ENCODE measurements around the gene ATP13A1. TPM values are rescaled to one million over a fixed set of nuclear protein-coding genes. Genes with fewer than 3 reads are reported as not detected.

Gene ATP13A1
- total RNA-seq = 112 and 135 TPM in 2 replicates

GRCh38 chr19:19663256-19664120 is at the start of gene ATP13A1:
Gene ATP13A1 (minus strand): TSS chr19:19663676. CDS start chr19:19663666, 10 bp downstream.

GRCh38 chr19:19668230-19669012 is 4.9 kb upstream of the ATP13A1 start, which contains the start of gene ZNF101:
Gene ZNF101 (plus strand): TSS chr19:19668839. CDS start chr19:19668964, 125 bp downstream.

DNA sequence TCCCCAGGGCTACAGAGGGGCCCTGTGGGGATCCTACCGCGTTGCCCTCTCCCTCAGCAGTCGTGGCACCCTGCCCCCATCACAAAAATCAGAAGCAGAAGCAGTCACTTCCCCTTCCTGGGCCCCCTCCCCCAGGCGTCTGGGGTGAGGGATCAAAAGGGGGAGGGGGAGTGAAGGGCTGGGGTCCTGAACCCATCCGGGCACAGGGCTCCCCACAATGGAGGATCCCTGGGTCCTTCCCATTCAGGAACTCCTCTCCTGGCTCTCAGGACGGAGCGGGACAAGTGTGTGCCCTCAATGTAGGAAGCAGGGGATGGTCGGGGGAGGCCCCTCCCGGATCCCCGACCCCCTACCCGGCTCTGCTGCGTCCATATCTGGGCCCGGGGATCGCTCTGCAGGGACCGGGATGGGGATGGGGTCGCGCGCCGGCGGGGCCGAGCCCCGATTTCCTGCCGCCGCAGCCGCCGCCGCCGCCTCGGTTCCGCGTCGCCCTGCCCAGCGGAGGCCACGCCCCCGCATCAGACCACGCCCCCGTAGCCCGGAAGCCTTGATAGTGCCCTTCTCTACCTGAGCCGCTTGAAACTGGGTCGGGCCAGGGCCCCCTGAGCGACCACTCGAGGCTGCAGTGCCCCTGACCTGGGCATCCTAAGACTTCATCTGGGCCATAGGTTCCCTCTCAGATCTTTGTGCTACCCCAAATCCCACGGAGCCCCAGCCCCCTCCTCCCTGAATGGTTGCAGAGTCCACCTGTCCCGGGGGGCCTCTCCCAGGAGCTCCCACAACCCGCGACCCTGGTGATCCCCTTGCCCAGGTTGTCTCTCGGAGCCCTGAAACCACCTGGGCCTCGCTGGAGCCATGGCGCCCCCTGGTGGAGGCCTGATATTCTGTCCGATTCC is 20.1 kb downstream of the ATP13A1 start, which contains the start of gene GMIP:
TSS of gene GMIP (minus strand) at position 500 of the 896 bp plus-strand sequence. CDS start at position 372, 128 bp downstream.

DNA sequence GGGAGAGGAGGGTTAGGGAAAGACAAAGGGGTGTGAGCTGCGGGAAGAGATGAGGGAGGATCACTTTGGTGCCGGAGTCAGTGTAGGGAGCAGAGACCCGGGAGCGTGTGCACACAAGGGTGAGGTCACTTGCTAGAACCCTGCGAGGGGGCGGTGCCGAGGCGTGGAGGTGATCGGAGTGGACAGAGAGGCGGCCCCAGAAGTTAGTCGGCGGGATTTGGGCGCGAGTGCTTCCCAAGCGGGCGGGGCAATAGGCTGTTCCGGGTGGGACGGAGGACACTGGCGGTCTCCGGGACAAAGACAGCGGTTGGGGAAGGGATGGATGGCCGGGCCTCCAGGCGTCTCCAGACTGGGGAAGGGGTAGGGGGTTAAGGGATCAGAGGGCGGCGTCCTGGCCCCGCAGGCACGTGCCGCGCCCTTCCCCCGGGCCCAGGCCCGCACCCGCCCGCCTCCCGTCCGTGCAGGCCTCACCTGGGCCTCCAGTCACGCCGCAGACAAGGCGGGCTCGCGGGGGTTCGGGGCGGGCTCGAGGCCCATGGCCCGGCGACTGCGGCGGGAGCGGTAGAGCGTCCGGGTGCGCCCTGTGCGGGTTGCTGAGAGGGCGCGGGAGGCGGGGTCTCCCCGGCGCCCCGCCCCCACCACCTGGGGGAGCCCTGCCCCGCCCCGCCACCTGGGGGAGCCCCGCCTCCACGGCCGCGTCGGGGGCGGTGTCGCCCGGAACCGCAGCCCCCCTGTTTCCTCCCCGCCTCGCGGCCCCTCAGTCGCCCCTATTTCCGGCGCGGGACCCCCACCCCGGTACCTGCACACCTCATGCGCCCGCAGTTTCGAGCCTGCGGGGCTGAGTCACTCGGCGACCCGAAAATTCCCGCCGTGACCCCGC is 35.6 kb downstream of the ATP13A1 start, which contains the start of gene LPAR2:
TSS of gene LPAR2 (minus strand) at position 600 of the 880 bp plus-strand sequence. CDS start 945 bp downstream, outside the sequence.

GRCh38 chr19:19618219-19619051 is 45.0 kb downstream of the ATP13A1 start, which contains the start of gene PBX4:
Gene PBX4 (minus strand): TSS chr19:19618687. CDS start chr19:19618629, 58 bp downstream.

Other genes with a start within 250 kb of the ATP13A1 start
- 1.7 and 2.8 TPM in 2 replicates for gene TSSK6, start 148.1 kb downstream of the ATP13A1 start, total RNA-seq
- gene NDUFA13, start 147.5 kb downstream of the ATP13A1 start, total RNA-seq = 103 and 142 TPM in 2 replicates
- 0.64 and 0.72 TPM in 2 replicates for gene YJEFN3, start 134.8 kb downstream of the ATP13A1 start, total RNA-seq
- 0.21 and 0.24 TPM in 2 replicates for gene CILP2, start 125.4 kb downstream of the ATP13A1 start, total RNA-seq
- gene PBX4, start 45.0 kb downstream of the ATP13A1 start, total RNA-seq = 0.21 and 0.96 TPM in 2 replicates
- 4.9 and 6.3 TPM in 2 replicates for gene LPAR2, start 35.5 kb downstream of the ATP13A1 start, total RNA-seq
- 6.0 and 6.6 TPM in 2 replicates for gene GMIP, start 20.0 kb downstream of the ATP13A1 start, total RNA-seq
- gene ZNF101, start 5.2 kb upstream of the ATP13A1 start, total RNA-seq = 10.0 and 10.8 TPM in 2 replicates
- 4.1 and 4.5 TPM in 2 replicates for gene ZNF14, start 69.4 kb upstream of the ATP13A1 start, total RNA-seq
- gene ZNF506, start 158.1 kb upstream of the ATP13A1 start, total RNA-seq = 9.6 and 11.1 TPM in 2 replicates
- gene ZNF253, start 202.2 kb upstream of the ATP13A1 start, total RNA-seq = 2.9 and 4.5 TPM in 2 replicates
- gene ZNF93, start 237.3 kb upstream of the ATP13A1 start, total RNA-seq = 2.1 and 7.5 TPM in 2 replicates

All from tracheal epithelial cell (primary cell).